SKM-1 (cell line): ENCODE data around the gene LEKR1.

ENCODE experiments used
- DNase-seq: peaks from one replicate; lab custom pipeline; 2025; ENCODE audit not compliant: unreplicated experiment; lab: John Stamatoyannopoulos, UW

Gene LEKR1

DNA sequence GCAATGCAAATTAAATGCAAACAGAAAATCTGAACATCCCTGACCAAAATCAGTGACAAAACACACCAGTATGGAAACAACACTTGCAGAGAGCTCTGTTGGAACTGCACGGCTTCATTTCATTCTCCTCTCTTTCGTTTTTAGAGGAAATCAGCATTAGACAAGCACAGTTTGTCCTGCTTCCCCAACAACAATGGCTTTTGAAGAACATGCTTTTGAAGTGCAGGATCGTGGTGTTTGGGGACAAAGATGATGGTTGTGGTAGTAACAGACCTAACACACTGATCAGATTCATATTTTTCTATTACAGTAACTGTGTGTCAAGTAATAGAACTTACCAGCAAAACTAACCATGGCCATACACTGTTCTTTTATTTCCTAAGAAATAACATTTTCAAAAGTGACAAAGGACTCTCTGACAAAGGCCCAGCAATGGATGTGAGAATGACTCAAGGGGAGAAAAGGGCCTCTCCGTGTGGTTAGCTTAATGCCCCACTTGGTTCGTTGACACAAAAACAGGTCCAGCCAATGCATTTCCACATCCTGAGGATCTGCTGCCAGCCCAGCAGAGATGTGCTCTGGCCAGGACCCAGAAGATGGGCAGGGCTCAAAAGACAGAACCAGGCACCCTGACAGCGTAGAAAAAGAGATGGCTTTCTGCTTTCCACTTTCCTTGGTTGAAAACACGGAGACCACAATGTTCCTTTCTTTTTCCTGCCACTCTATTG, 249.7 kb downstream of the LEKR1 start:
- no peak for DNase-seq

DNA sequence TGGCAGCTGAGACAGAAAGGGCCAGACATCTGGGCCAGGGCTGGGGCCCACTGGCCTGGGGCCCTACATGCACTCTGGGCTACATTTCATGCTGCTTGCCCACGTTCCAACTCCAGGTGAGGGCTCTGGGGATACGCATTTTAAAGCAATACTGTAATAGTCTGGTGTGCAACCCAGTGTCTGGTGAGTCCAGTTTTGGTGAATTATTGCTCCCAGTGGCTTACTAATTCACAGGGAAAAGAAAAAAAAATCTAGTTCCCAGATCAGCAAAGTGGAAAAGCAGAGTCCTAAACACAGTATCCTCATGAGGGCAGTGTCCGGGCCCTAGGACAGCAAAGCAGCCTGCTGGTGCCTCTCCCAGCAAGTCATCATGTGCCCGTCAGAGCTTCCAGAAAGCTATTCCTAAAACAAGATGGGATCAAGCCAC, 251.4 kb downstream of the LEKR1 start:
- DNase-seq = no peak

DNA sequence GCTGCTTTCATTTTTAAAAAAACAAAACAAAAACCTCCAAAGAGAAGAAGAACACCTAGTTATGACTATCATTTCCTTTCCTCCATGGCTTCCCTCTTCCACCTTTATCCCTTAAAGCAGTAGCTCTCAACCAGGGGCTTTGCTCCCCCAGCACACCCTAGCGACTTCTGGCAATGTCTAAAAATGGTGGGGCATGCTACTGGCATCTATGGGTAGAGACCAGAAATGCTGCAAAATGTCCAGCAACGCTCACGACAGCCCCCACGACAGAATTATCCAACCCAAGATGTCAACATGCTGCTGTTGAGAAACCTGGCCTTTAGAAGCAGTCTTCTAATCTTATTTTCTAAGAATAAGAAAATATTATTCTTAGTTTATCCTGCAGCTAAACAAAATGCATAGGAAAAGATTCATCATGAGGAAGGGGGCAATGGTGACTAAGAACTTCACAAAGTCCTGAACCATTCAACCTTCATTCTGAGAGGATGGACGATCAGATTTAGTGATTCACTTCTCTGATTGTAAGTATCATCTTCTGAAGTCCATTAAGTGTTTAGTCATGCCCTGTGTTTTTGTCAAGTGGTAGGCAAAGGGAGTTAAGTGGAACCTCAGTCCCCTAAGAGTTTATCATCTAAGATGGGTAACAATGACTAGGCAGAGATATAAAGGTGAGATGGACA, 252.1 kb downstream of the LEKR1 start:
- DNase-seq = no peak

DNA sequence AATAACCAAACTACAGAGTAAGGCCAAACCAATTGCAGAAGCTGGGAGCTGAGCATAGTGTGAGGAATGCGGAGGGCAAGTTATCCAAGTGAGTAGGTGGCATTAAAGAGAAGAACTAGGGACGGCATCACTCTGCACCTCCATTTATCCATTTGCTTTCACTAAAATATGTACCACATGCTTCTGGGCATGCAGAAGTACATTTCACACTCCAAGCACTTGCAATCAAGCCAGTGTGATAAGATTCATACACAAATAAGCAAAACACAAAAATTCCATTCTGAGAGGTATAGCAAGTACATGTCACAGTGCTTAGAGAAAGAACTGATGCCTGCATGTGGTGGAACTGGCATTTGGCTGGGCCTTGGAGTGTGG, 252.6 kb downstream of the LEKR1 start:
- DNase-seq = no peak

DNA sequence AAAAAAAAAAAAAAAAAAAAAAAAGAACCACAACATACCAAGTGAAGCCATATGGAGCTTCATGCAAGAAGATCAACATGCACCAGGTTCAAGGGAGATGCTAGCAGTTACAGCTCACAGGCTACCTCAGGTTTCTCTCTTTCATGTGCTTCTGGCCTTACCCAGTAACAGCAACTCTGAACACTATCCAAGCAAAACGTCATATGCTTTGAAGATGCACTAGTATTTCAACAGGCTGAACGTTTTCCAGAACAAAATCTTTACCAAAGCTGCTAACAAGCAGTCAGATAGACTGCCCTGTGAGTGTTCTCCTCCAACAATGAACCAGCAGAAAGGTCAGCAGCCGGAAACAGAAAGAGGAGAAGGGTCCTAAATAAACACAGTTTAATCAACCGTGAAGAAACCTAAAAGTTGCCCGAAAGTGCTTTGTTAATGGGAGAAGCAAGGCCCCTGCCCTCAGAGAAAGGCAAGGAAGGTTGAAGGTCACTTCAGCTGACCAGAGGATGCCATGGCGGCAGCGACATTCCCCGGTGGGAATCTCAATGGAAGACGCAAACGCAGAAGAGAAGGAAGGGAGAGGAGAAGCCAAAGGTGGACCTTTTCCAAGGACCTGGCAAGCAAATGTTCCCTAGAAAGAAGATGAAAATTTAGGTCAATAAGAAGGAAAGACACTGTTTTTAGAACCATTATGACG, 253.7 kb downstream of the LEKR1 start:
- no peak for DNase-seq

DNA sequence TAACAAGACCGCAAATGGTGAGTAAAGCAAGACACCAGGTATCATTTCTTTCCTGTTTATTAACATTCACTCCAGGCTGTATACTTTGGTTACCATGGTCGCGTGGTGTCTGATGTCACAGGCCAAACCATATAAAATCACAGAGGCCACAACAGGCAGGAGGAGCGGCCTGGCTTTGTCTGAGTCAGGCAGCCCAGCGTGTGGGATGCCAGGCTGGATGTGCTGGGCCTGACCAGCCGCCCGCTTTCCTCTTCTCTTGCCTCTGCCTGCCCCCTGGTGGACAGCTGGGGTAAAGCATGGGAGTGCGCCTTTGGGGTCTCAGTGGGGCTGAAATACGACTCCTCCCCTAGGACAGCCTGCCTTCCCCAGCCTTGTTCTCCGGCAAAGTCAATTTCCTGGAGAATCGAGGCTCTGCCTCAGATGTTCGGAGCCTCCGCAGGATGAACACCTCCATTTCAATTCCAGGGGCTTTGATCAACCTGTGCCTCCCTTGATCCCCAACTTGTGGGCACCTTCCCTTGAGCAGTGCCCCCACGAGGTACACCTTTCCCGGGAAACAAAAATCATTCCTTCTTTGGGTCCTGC, 255.6 kb downstream of the LEKR1 start:
- DNase-seq = no peak

DNA sequence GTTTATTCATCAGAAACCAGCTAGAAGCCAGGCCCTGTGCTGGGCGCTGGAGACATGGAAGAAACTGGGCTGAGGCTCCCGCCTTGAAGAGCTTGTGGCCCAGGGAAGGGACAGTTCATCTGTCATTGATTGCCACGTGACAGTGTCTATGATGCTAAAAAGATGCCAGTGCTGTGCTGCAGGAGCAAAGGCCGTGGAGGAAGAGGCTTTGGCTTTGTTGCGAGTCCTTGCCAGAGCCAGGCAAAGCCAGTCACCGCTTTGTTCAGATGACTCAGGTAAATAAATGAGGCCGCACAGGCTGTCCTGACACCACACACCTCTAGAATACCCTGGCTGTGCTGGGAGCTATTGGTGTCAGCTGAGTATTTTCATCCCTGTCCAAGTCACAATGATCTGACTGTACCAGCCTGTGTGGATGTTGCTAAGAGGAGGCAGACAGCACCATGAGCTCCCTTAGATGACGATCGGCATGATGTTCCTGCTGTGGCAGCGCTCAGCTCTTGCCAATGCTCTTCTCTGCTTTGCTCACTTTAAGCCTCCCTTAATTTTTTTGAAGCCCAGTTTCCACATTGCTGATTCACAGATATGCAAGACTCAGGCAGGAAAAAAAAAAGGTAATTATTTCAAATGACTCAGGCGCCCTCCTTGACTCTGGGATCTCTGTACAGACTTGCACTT, 256.3 kb downstream of the LEKR1 start:
- no peak for DNase-seq

DNA sequence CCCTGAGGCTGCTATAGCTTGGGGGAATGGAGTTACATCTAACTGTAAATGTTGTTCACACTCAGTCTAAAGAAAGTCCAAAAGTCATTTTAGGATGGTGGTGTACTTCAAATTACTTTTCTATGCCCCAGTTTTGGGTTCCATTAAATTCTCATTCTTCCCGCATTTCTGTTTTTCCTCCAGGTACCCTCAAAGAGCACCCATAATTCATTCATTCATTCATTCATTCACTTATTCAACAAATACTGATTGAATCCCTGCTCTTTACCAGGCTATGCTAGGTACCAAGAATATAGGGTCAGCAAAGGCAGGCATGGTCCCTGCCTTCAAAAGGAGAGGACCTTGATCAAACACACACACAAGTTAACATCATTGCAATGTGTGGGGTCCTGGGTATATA, 257.7 kb downstream of the LEKR1 start:
- DNase-seq = no peak

DNA sequence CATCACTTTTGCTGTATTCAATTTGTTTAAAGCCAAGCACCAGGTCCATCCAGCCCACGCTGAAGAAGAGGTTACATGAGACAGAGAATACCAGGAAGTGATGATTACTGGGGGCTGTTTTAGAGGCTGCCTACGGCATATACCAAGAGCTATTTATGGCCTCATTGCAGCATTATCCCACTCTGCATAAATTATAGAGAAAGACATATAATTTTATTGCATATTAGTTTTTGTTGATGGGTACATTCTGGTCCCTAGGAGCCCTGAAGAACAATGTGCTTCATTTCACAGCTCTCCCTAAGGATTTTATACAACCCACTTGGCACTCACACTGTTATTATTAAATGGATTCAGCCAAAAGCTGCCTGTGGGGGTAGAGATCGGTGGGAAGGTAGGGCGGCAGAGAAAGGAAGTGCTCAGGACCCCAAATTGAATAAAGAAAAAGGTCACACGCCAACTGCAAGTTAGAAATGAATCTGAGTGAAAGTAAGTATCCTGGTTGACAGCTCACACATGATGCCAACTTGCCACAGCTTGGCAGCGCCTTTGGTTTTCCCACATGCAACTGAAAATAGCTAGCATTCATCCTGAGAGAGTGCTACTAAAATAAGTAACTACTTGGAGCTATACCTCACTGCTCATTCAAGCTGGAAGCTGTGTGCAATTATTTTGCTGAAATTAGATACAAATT, 260.1 kb downstream of the LEKR1 start:
- no peak for DNase-seq

DNA sequence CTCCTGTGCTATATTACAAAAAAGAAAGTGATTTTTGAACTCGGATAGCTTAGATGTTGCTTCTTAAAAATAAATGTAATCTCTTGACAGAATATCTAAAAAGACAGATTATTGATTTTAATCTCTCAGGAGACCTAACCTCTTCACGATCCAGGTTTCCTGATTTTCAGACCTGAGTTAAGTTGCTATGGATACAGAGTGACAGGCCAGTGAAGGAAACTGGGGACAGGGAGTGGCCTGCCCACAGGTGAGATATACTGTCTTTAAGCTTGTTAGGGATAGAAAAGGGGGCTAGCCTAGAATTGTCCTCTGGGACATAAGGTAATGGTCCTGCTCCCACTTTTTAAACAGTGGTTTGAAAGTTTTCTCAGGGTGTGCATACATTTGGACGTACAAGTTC, 260.6 kb downstream of the LEKR1 start:
- no peak for DNase-seq

DNA sequence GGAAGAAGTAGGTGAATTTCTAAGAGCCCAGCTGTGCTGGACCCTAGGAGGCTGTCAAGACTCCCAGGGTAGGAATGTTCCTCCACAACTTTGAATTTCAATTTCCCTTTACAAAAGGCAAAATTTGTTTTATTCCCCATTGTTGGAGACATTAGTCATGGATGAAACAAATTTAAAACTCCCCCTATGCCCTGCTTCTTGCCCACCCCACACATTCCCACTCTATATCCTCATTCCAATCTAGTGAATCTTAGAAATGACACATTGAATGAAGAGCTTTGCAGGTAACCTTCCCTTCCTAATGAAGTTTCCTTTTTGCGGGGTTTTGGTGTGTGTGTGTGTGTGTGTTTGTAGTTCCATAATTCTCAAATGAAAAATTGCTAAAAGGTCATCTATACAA, 261.2 kb downstream of the LEKR1 start:
- DNase-seq = no peak

DNA sequence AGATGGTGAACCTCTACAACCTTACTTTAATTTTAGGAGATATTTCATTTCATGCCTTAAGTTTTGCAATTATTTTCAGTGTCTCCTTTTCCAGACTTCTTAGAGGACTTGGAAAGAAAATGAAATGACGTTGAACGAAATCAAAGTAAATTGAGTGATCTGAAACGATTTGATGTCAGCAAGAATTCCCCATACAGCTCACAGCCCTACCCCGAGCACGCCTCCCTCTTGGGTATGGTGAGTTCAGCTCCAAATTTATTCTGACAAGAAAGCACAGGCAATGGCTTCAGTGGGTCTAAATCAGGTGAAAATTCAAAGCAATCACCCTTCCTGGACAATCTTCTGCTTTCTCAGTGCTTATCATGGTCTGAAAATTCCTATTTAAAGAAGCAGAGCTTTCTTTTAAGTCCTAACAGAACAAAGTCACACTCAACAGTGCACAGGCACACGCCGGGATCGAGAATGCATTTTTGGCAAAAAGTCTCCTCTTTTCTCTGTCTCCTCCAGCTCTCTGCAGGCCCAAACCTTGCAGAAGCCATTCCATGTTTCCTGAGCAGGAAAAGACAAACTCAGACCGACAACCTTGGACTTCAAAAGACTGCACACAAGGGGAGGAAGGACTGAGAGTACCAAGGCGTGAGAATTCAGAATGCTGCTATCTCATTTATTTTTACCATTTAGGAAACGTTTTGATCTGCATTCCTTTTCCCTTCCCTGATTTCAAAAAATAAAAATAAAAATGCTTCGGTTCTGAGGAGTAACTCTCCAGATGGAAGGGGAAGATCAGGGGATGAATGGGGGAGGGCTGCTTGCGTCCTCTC, 261.8 kb downstream of the LEKR1 start:
- no peak for DNase-seq

DNA sequence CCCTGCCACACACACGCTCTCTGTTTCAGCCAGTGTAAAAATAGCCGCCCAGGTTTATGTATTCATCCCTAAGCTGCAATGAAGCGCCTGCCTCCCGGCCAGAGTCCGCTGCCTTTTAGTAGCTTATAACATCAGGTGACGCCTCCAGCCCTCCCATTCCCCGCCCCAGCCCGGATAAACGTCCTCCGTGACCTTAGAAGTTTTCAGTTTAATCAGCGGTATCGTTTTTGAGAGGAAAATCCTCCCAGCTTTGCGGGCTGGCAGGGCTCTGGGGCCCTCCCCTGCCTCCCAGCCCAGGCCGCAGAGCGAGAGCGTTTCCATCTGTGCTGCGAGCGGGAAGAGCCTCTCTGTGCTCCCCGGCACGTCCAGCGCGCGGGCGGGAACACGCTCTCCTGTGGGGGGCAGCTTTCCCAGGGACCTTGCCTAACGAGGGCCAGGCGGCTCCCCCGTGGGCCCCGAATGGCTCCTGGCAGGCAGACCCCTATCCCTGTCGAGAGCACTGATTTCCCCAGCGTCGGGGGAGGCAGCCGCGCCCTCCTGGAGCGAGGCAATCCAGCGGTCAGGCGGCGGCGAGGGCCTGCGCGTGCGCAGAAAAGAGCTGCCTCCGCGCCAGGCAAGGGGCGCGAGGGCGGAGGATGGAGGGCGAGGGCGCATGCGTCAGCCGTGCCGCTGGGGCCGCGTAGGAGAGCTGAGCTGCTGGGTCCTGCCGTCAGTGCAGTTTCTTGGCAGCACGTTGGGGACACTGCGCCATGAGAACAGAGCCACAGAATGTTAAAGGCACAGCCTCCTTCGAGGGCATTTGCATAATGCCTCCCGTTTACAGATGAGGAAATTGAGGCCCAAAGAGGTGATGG, 262.7 kb downstream of the LEKR1 start:
- DNase-seq = no peak

DNA sequence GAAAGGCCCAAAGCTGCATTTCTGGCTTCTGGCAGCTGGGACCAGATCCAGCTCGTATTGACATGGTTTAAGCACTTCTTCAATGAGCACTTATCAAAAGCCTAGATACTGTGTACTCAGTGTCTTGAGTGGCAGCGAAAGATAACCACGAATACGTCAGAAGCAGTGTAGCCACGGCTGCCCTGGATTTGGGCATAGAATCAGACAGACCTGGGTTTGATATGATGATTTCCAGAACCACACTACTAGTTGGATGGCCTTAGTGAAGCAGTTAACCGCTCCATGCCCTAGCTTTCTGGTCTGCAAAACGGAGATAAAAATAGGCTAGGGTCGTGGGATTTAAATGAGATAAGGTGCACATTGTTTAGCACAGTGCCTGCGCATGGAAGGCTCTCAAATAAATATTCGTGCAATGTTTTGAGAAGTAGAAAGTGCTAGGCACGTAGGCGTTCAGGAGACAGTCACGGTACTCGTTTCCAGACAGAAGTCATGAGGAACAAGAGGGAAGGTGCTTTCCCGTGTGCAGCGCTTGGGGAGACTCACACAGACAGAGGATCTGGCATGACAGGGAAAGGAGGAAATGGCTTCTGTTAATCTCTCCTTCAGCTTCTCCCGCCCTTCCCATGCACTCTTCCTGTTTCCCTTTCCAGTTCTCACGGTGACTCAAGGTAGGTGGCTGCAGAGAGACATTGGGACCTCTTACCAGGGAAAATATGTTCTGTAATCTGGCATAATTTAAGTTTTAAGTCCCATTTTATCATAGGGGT, 263.5 kb downstream of the LEKR1 start:
- DNase-seq = no peak

DNA sequence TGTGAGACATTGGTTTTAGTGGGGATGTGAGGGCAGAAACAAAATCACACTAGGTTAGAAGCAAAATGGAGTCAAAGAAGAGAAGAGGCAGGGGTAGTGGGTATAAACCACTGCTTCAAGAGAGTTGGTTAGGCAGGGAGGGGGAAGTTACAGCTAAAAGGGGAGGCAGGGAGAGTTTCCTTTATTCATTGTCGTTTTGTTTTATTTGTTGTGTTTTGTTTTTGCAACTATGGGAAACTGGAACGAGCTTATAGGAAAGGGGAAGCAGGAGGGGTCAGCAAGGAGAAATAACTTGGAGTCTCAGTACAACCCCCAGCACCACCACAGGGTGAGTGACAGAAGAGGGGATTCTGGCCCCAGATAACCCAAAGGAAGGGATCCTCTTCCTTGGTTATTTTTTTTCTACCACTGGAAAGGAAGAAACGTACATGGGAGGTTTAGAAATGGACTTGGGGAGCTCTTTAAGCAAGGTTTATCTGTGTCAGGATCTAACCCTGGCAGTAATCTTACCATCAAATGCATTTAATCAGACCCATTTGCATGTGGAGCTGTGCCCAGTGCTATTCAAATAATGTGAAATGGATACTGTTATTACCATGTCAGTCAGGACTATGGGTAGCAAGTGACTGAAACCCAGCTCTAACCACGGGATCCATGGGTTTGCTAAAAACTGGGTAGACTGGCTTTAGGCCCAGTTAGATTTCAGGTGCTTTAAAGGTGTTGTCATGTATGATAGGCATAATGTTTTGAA, 265.1 kb downstream of the LEKR1 start:
- no peak for DNase-seq

DNA sequence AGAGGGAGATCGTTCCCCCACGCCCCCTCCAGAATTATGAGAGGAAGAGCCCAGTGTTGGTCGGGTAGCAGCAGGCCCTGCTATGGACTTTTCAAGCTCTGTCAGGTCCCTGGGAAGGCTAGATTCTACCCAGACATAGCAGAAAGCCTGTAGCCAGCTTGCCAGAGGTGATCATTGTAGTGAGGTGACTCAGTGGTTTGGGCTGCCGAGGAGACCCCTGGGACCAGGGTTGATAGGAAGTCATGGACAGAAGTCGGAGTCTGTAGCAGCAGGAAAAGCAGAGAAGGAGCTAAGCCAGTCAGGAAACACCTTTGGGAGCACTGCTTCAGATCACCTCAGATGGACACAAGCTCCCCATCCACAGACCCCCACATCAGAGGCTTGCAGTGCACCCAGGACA, 266.1 kb downstream of the LEKR1 start:
- no peak for DNase-seq

DNA sequence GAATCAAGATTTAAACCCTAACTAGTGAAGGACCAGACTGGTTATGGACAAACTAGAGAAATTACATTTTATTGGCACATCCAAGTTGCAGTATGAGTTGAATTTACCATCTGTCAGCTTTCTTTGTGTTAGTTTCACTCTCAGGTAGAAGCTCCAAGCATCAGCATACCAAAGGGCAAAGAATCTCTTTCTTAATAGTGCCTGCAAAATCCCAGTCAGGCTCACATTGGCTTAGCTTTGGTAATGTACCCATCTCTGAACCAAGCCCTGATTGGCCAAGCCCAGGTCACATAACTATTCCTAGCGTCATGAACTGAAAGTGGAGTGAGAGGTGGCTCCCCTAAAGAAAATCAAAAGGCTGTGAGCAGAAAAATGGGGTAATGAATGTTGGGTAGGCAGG, 266.9 kb downstream of the LEKR1 start:
- DNase-seq = no peak

DNA sequence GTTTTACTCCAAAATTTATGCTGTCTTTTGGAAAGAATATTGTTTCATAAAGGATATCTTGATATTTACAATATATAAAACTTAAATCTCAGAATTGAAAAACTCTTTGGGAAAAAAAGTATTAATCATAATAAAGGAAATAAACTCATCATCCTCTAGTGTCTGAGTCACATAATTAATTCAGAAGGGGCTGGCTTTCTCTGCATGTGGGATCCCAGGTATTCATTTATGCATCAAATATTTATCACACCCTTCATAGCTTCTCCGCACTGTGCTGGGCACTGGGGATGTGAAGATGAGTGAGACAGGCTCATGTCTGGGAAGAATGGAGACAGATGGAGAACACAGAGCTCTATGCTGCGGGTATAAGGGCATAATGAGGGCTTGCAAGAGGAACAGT, 268.1 kb downstream of the LEKR1 start:
- DNase-seq = no peak
